Endothelial cell of umbilical vein (primary cell): Measurements from ENCODE around the gene GALNT13. TPM values are rescaled to one million over a fixed set of nuclear protein-coding genes. Genes with fewer than 3 reads are reported as not detected.

Experiments used
- BruUV-seq: library from RNA; stranded (reverse); fragments of 400-500 nt; replicated peaks from 2 replicates; lab custom pipeline; 2021; lab: Mats Ljungman, UMichigan
- CTCF ChIA-PET: fragments of 300-600, 350-600 bp; sonication (Branson Sonifier 250); formaldehyde crosslinking; loops from one replicate; lab custom pipeline; 2021; ENCODE audit warnings: antibody characterized with exemption, inconsistent platforms; lab: Charles Lee
- POLR2A ChIA-PET: fragments of 300-600, 350-600 bp; sonication (Branson Sonifier 250); formaldehyde crosslinking; loops from one replicate; lab custom pipeline; 2021; ENCODE audit warnings: antibody characterized with exemption, inconsistent platforms; lab: Charles Lee
- DNase-seq: peaks from one replicate; pipeline ENCODE4 v3.0.0-alpha.2; 2011; ENCODE audit warnings: low read depth, low spot score
- FAIRE-seq: peaks from 2 replicates; lab custom pipeline; 2011; peaks lifted over from hg19 to GRCh38; lab: Jason Lieb, UNC
- H2AFZ ChIP-seq: 2 replicates; pipeline ENCODE4 v1.6.0; 2012; ENCODE audit warnings: low read depth, low read length, control low read depth, inconsistent platforms
- H3K27ac ChIP-seq: 2 replicates; pipeline ENCODE4 v1.5.1; 2011; ENCODE audit warnings: low read depth, mild to moderate bottlenecking, control low read depth, low read length, moderate library complexity; ENCODE audit not compliant: insufficient read depth
- H3K27me3 ChIP-seq, 2 experiments: 2 replicates each; pipeline versions ENCODE4 v1.6.0 to v1.6.1; 2011; ENCODE audit warnings: low read length in 2 of 2, mixed read lengths in 1 of 2; ENCODE audit not compliant: control insufficient read depth in 2 of 2, insufficient read depth in 2 of 2
- H3K36me3 ChIP-seq, 2 experiments: 2 replicates in 1 of 2; 3 replicates in 1 of 2; pipeline ENCODE4 v1.5.1; 2011; ENCODE audit warnings: low read length in 2 of 2, mild to moderate bottlenecking in 1 of 2, moderate library complexity in 1 of 2; ENCODE audit not compliant: control insufficient read depth in 2 of 2, insufficient read depth in 2 of 2; ENCODE audit errors: extremely low read depth in 1 of 2
- H3K4me1 ChIP-seq: 3 replicates; pipeline ENCODE4 v1.5.1; 2011; ENCODE audit warnings: mild to moderate bottlenecking, low read length; ENCODE audit not compliant: control insufficient read depth, insufficient read depth; ENCODE audit errors: extremely low read depth
- H3K4me2 ChIP-seq: 2 replicates; pipeline ENCODE4 v1.6.1; 2011; ENCODE audit warnings: low read length, control low read depth, mixed read lengths; ENCODE audit not compliant: insufficient read depth
- H3K4me3 ChIP-seq, 3 experiments: fragments of 200-600 bp in 1 of 3; sonication (generic), shearing (Covaris generic) in 1 of 3; replicated peaks in 1 of 3; 2 replicates each; pipeline ENCODE4 v1.5.1; 2011 to 2016; ENCODE audit warnings: control low read depth in 3 of 3, low read length in 3 of 3, mild to moderate bottlenecking in 2 of 3, inconsistent platforms in 1 of 3, low read depth in 1 of 3, moderate library complexity in 1 of 3; ENCODE audit not compliant: insufficient read depth in 1 of 3
- H3K79me2 ChIP-seq: 2 replicates; pipeline ENCODE4 v1.6.0; 2012; ENCODE audit warnings: low read length, inconsistent platforms; ENCODE audit not compliant: control insufficient read depth, insufficient read depth
- H3K9ac ChIP-seq: replicated peaks from 2 replicates; pipeline ENCODE3; 2011; ENCODE audit warnings: low read length, control low read depth; ENCODE audit not compliant: insufficient read depth; ENCODE audit errors: extremely low read depth
- H3K9me1 ChIP-seq: replicated peaks from 3 replicates; pipeline ENCODE4 v1.6.0; 2011; ENCODE audit warnings: mild to moderate bottlenecking, low read length; ENCODE audit not compliant: control insufficient read depth, insufficient read depth; ENCODE audit errors: extremely low read depth
- H3K9me3 ChIP-seq: replicated peaks from 2 replicates; pipeline ENCODE4 v1.5.1; 2012; ENCODE audit warnings: low read length, inconsistent platforms; ENCODE audit not compliant: control insufficient read depth, insufficient read depth
- H4K20me1 ChIP-seq: replicated peaks from 2 replicates; pipeline ENCODE3; 2011; ENCODE audit warnings: mild to moderate bottlenecking, low read length; ENCODE audit not compliant: control insufficient read depth, insufficient read depth; ENCODE audit errors: extremely low read depth
- EZH2 ChIP-seq: IDR thresholded peaks from 2 replicates; pipeline ENCODE4 v1.6.1; 2012; ENCODE audit warnings: borderline replicate concordance, low read depth, mild to moderate bottlenecking, moderate library complexity, low read length, inconsistent platforms; ENCODE audit not compliant: severe bottlenecking
- FOS ChIP-seq: IDR thresholded peaks from 2 replicates; pipeline ENCODE4 v1.6.1; 2011; ENCODE audit warnings: mild to moderate bottlenecking, low read length, moderate library complexity, borderline replicate concordance; ENCODE audit not compliant: insufficient read depth
- GATA2 ChIP-seq: IDR thresholded peaks from 2 replicates; pipeline ENCODE4 v1.7.0; 2011; ENCODE audit warnings: low read depth, mild to moderate bottlenecking, moderate library complexity, mixed read lengths, low read length; ENCODE audit not compliant: insufficient read length, insufficient read depth
- JUN ChIP-seq: IDR thresholded peaks from 2 replicates; pipeline ENCODE4 v1.6.1; 2011; ENCODE audit warnings: borderline replicate concordance, low read depth; ENCODE audit not compliant: insufficient read length, insufficient read depth
- MYC ChIP-seq: IDR thresholded peaks from one replicate; pipeline ENCODE4 v1.6.1; 2011; ENCODE audit warnings: mild to moderate bottlenecking, low read depth, low read length
- POLR2A ChIP-seq: IDR thresholded peaks from 2 replicates; pipeline ENCODE4 v1.6.1; 2012; ENCODE audit warnings: low read depth, mild to moderate bottlenecking, control low read depth, low read length
- POLR2AphosphoS5 ChIP-seq: IDR thresholded peaks from 2 replicates; pipeline ENCODE4 v1.6.1; 2012; ENCODE audit warnings: low read depth, mild to moderate bottlenecking, control low read depth, low read length, moderate library complexity; ENCODE audit not compliant: insufficient read depth
- dilution Hi-C: fragments of 300-500 bp; cut with MboI; formaldehyde crosslinking; loops from one replicate; pipeline ENCODE4 v1.15.0; 2019; ENCODE audit warnings: low sequenced_read_pairs; ENCODE audit not compliant: extremely low pct_ligation_motif_present
- intact Hi-C: fragments of 100-400 bp; cut with micrococcal nuclease; formaldehyde crosslinking; loops from one replicate; pipeline ENCODE4 v1.10.0; 2022
- polyA plus RNA-seq, 4 experiments: library from polyadenylated mRNA; depleted of rRNA in 3 of 4; stranded (reverse) in 3 of 4; unstranded in 1 of 4; fragments of >200 nt; gene quantifications; 2 replicates each; pipeline versions ENCODE4 v1.2.1 to v1.2.3, GENCODE V29; 2011 to 2012; ENCODE audit warnings: missing spikeins in 1 of 4
- total RNA-seq: library from RNA; stranded (reverse); gene quantifications from 2 replicates; pipeline ENCODE4 v1.2.3, GENCODE V29; 2021
- TF ChIP-seq, protein P1 (sequence below): IDR thresholded peaks from 2 replicates; pipeline ENCODE4 v1.6.1; 2011; ENCODE audit not compliant: insufficient read depth, insufficient read length
- TF ChIP-seq, protein P2 (sequence below), 2 donors: IDR thresholded peaks; 1 replicate in 1 of 2; 2 replicates in 1 of 2; pipeline ENCODE4 v1.5.1; 2011; ENCODE audit warnings: low read length in 2 of 2, mild to moderate bottlenecking in 2 of 2, moderate library complexity in 2 of 2, control low read depth in 1 of 2, inconsistent platforms in 1 of 2, low read depth in 1 of 2; ENCODE audit not compliant: insufficient read depth in 1 of 2; ENCODE audit errors: extremely low read depth in 1 of 2

The GALNT13 gene
- total and polyA plus RNA-seq, 2 donors (not counting 3 experiments of a cell fraction or from before 2014, with no cell fraction given): 0.06 TPM; not detected in 1

DNA sequence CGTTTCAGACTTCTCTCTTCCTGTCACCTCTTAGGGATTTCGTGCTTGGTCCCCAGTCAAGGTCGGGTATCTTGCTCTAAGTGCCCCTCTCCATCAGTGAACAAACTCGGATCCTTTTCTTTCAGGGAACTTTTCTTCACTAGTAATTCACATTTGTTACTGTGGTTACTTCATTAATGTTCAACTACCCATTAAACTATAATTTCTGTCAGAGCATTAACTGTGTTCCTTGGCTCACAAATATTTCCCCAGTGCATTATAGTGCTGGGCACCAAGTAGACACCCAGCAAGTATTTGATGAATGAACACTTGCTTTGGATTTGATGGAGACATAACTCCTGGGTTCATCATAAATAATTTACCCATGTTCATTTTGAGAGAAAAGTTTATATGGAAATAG is 617.1 kb downstream of the GALNT13 start:
- Histone ChIP-seq H3K9me1 (no peaks in the 10 kb centered on the region), H4K20me1 (no peaks in the 10 kb centered on the region), H3K36me3 (no peaks in the 10 kb centered on the region), H3K9ac (no peak overlapping the region), H2AFZ (no peak overlapping the region), H3K4me1 (no peaks in the 10 kb centered on the region), H3K4me3 (no peak overlapping the region), H3K9me3 (no peaks in the 10 kb centered on the region), H3K27me3 (no peaks in the 10 kb centered on the region), H3K27ac (no peak overlapping the region), H3K79me2 (no peaks in the 10 kb centered on the region), H3K4me2 (no peak overlapping the region)
- dilution Hi-C loops: no loop called here
- intact Hi-C loops: no loop called here
- FAIRE-seq (no peak), DNase-seq (no peak)
- no TSS peak for BruUV-seq
- TF ChIP-seq GATA2: no peak
- TF ChIP-seq MYC: no peak
- no peak for TF ChIP-seq POLR2A
- TF ChIP-seq FOS: no peak
- TF ChIP-seq POLR2AphosphoS5: no peak
- no peak for TF ChIP-seq EZH2
- no peak for TF ChIP-seq JUN
- TF ChIP-seq, protein P1, sequence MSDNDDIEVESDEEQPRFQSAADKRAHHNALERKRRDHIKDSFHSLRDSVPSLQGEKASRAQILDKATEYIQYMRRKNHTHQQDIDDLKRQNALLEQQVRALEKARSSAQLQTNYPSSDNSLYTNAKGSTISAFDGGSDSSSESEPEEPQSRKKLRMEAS: no peak
- TF ChIP-seq, protein P2, sequence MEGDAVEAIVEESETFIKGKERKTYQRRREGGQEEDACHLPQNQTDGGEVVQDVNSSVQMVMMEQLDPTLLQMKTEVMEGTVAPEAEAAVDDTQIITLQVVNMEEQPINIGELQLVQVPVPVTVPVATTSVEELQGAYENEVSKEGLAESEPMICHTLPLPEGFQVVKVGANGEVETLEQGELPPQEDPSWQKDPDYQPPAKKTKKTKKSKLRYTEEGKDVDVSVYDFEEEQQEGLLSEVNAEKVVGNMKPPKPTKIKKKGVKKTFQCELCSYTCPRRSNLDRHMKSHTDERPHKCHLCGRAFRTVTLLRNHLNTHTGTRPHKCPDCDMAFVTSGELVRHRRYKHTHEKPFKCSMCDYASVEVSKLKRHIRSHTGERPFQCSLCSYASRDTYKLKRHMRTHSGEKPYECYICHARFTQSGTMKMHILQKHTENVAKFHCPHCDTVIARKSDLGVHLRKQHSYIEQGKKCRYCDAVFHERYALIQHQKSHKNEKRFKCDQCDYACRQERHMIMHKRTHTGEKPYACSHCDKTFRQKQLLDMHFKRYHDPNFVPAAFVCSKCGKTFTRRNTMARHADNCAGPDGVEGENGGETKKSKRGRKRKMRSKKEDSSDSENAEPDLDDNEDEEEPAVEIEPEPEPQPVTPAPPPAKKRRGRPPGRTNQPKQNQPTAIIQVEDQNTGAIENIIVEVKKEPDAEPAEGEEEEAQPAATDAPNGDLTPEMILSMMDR (IDR thresholded peaks at IDR 0.05; ENCODE audit: extremely low read depth in 1 of 2, insufficient read depth in 1 of 2, low read depth in 1 of 2, low read length in 2 of 2): no peak
- POLR2A ChIA-PET: no interaction called here
- CTCF ChIA-PET: no interaction called here
